ENCODE results near the gene TDRD7. TPM values are rescaled to one million over a fixed set of nuclear protein-coding genes. Genes with fewer than 3 reads are reported as not detected.

TDRD7 gene
- total and polyA plus RNA-seq, 2 of the 8 experiments (the other 6 are each of a cell fraction or from before 2014, with no cell fraction given) = 1.2 to 2.3 TPM

- TF ChIP-seq SIN3A (conservative IDR thresholded peaks at IDR 0.05 in 1 of 2, IDR thresholded peaks at IDR 0.05 in 1 of 2; ENCODE audit: low read depth in 1 of 2, low read length in 2 of 2) (no peak), RNF2 (IDR thresholded peaks at IDR 0.05; ENCODE audit: borderline replicate concordance, low read depth, low read length, missing control alignments, poor library complexity, severe bottlenecking) (no peak)
These were observed 61.8 kb downstream of the TDRD7 start (continued) for GRCh38 chr9:97473717-97474116.

Measured in H1 (cell line).